Measurements from ENCODE around the gene MPP3.

DNA sequence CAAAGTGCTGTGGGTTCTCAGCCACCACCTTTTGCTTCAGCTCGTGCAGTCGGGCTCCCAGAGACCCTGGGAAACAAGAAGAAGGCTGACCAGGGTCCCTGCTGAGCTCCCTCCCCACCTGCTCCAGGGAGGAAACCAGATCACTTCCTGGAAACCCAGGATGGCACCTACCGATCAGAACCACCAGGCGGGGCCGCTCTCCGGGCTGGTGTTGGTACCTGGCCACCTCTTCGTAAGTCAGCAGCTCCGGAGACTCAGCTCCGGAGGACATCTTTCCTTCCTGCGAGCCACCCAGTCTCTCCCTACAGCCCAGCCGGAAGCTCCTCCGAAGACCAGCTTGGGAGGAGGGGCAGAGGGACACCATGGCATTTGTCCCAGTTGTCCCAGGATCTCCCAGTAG lies 18.9 kb downstream of the MPP3 start:
- TF ChIP-seq TEAD4 (CRISPR knock-in tag; IDR thresholded peaks at IDR 0.05), result no peak
- TF ChIP-seq, protein P1, sequence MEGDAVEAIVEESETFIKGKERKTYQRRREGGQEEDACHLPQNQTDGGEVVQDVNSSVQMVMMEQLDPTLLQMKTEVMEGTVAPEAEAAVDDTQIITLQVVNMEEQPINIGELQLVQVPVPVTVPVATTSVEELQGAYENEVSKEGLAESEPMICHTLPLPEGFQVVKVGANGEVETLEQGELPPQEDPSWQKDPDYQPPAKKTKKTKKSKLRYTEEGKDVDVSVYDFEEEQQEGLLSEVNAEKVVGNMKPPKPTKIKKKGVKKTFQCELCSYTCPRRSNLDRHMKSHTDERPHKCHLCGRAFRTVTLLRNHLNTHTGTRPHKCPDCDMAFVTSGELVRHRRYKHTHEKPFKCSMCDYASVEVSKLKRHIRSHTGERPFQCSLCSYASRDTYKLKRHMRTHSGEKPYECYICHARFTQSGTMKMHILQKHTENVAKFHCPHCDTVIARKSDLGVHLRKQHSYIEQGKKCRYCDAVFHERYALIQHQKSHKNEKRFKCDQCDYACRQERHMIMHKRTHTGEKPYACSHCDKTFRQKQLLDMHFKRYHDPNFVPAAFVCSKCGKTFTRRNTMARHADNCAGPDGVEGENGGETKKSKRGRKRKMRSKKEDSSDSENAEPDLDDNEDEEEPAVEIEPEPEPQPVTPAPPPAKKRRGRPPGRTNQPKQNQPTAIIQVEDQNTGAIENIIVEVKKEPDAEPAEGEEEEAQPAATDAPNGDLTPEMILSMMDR (IDR thresholded peaks at IDR 0.05), result no peak
- TF ChIP-seq NFYB (CRISPR knock-in tag; conservative IDR thresholded peaks at IDR 0.05; ENCODE audit: low read depth), result no peak
